T47D (cell line): Measurements from ENCODE around the gene PEX11A.
"Not testable (repeated sequence)": the region's sequence is repeated elsewhere in the genome, so short reads cannot be mapped to it uniquely, and the experiment has no call there.

Source experiments
- DNase-seq, 2 experiments: peaks; one replicate each; pipeline versions ENCODE4 v3.0.0 to v3.0.0-alpha.2; 2011 to 2012; ENCODE audit warnings: low read depth in 1 of 2, low spot score in 1 of 2
- JUND ChIP-seq: IDR thresholded peaks from 2 replicates; pipeline ENCODE4 v1.6.1; 2012; ENCODE audit warnings: low read depth
- in situ Hi-C: cut with HindIII; loops from 2 replicates; pipeline ENCODE4 v1.10.0; 2016; ENCODE audit warnings: low sequenced_read_pairs, low pct_unique_long_range_greater_than_20kb

Gene PEX11A

GRCh38 chr15:89693696-89694095, 3.1 kb upstream of the PEX11A start:
- peak in 1 of 2 experiments; percentile 86 for DNase-seq
- in situ Hi-C loops = no loop called here
- no peak for TF ChIP-seq JUND

GRCh38 chr15:89693091-89693490, 2.5 kb upstream of the PEX11A start:
- in situ Hi-C loops = no loop called here
- no peak for DNase-seq
- no peak for TF ChIP-seq JUND

GRCh38 chr15:89689930-89690275, 651 bp downstream of the PEX11A start:
- in situ Hi-C loops, DNase-seq: not testable (repeated sequence)

- DNase-seq = no peak
- in situ Hi-C loops = no loop called here
- no peak for TF ChIP-seq JUND
These were observed 4.0 kb downstream of the PEX11A start for GRCh38 chr15:89686522-89686921.

GRCh38 chr15:89685995-89686394, 4.6 kb downstream of the PEX11A start:
- TF ChIP-seq JUND = no peak
- DNase-seq = no peak
- in situ Hi-C loops = no loop called here

- in situ Hi-C loops = no loop called here
- DNase-seq = no peak
- no peak for TF ChIP-seq JUND
These were observed 9.4 kb downstream of the PEX11A start for GRCh38 chr15:89681146-89681545.

- DNase-seq = peak; percentile 72 to 95
- in situ Hi-C loops = no loop called here
- no peak for TF ChIP-seq JUND
These were observed 10.2 kb downstream of the PEX11A start for GRCh38 chr15:89680282-89680873.

GRCh38 chr15:89679212-89679611, 11.3 kb downstream of the PEX11A start, which contains the start of gene PLIN1:
Gene PLIN1 (minus strand): TSS chr15:89679367. CDS start chr15:89677489, 1,878 bp downstream.
- no peak for DNase-seq
- TF ChIP-seq JUND = no peak
- in situ Hi-C loops = no loop called here

GRCh38 chr15:89677381-89677780, 13.2 kb downstream of the PEX11A start:
- in situ Hi-C loops = no loop called here
- no peak for TF ChIP-seq JUND
- no peak for DNase-seq

GRCh38 chr15:89675606-89676005, 14.9 kb downstream of the PEX11A start:
- no peak for TF ChIP-seq JUND
- peak in 1 of 2 experiments; percentile 6 for DNase-seq
- in situ Hi-C loops = no loop called here

GRCh38 chr15:89674526-89674925, 16.0 kb downstream of the PEX11A start:
- in situ Hi-C loops = no loop called here
- DNase-seq = no peak
- no peak for TF ChIP-seq JUND

- DNase-seq = peak in 1 of 2 experiments; percentile 45
- no peak for TF ChIP-seq JUND
- in situ Hi-C loops = no loop called here
These were observed 17.4 kb downstream of the PEX11A start for GRCh38 chr15:89673165-89673512.

- TF ChIP-seq JUND = no peak
- peak in 1 of 2 experiments; percentile 1 for DNase-seq
- in situ Hi-C loops = no loop called here
These were observed 18.1 kb downstream of the PEX11A start for GRCh38 chr15:89672221-89673164.
